ENCODE data around the gene MRFAP1.
"Not testable (repeated sequence)": the region's sequence is repeated elsewhere in the genome, so short reads cannot be mapped to it uniquely, and the experiment has no call there.

The MRFAP1 gene

GRCh38 chr4:6610856-6611430 is 29.5 kb upstream of the MRFAP1 start:
- DNase-seq (ENCODE audit: low spot score) (no peak), FAIRE-seq (no peak)

GRCh38 chr4:6612961-6613675 is 27.4 kb upstream of the MRFAP1 start:
- DNase-seq (ENCODE audit: low spot score) (no peak), FAIRE-seq (no peak)

GRCh38 chr4:6613676-6614651 is 26.5 kb upstream of the MRFAP1 start:
- FAIRE-seq: no peak
- no peak for DNase-seq (ENCODE audit: low spot score)

- no peak for DNase-seq (ENCODE audit: low spot score)
- FAIRE-seq: no peak
Observed at GRCh38 chr4:6614701-6615230, 25.7 kb upstream of the MRFAP1 start.

GRCh38 chr4:6616087-6616995 is 24.1 kb upstream of the MRFAP1 start:
- DNase-seq (ENCODE audit: low spot score) (no peak), FAIRE-seq (no peak)

GRCh38 chr4:6617246-6617645 is 23.2 kb upstream of the MRFAP1 start:
- no peak for DNase-seq (ENCODE audit: low spot score)
- no peak for FAIRE-seq

GRCh38 chr4:6618386-6619115 is 21.9 kb upstream of the MRFAP1 start:
- DNase-seq (ENCODE audit: low spot score) (no peak), FAIRE-seq (no peak)

GRCh38 chr4:6619116-6619465 is 21.4 kb upstream of the MRFAP1 start:
- DNase-seq (ENCODE audit: low spot score) (no peak), FAIRE-seq (no peak)

- no peak for FAIRE-seq
- DNase-seq (ENCODE audit: low spot score): no peak
Observed at GRCh38 chr4:6619466-6620255, 20.8 kb upstream of the MRFAP1 start.

GRCh38 chr4:6620296-6620695 is 20.2 kb upstream of the MRFAP1 start:
- DNase-seq (ENCODE audit: low spot score) (no peak), FAIRE-seq (no peak)

- DNase-seq (ENCODE audit: low spot score) (no peak), FAIRE-seq (no peak)
Observed at GRCh38 chr4:6620891-6621555, 19.5 kb upstream of the MRFAP1 start.

GRCh38 chr4:6621556-6621927 is 18.9 kb upstream of the MRFAP1 start:
- no peak for FAIRE-seq
- DNase-seq (ENCODE audit: low spot score): no peak

GRCh38 chr4:6622744-6623143 is 17.7 kb upstream of the MRFAP1 start:
- no peak for DNase-seq (ENCODE audit: low spot score)
- no peak for FAIRE-seq

GRCh38 chr4:6625256-6625655 is 15.2 kb upstream of the MRFAP1 start:
- FAIRE-seq (no peak), DNase-seq (ENCODE audit: low spot score) (no peak)

- FAIRE-seq: no peak
Observed at GRCh38 chr4:6626066-6626465, 14.4 kb upstream of the MRFAP1 start.

GRCh38 chr4:6627832-6628231 is 12.7 kb upstream of the MRFAP1 start:
- FAIRE-seq (no peak), DNase-seq (ENCODE audit: low spot score) (no peak)

More at GRCh38 chr4:6626066-6626465, 14.4 kb upstream of the MRFAP1 start:
- DNase-seq (ENCODE audit: low spot score): no peak

- DNase-seq (ENCODE audit: low spot score); FAIRE-seq: not testable (repeated sequence)
Observed at GRCh38 chr4:6628484-6628883, 12.0 kb upstream of the MRFAP1 start.

- FAIRE-seq: no peak
- DNase-seq (ENCODE audit: low spot score): no peak
Observed at GRCh38 chr4:6632125-6632524, 8.4 kb upstream of the MRFAP1 start.

All from urothelium cell line (cell line).